SK-N-SH (cell line): ENCODE data around the gene SIDT2. TPM values are rescaled to one million over a fixed set of nuclear protein-coding genes. Genes with fewer than 3 reads are reported as not detected.

ENCODE experiments used
- CTCF ChIA-PET: fragments of 300-600, 350-600 bp; formaldehyde crosslinking; extraction: SDS; loops from one replicate; lab custom pipeline; 2021; lab: Yijun Ruan, JAX
- POLR2A ChIA-PET: fragments of 350-600 bp; sonication (Branson Sonifier 250); formaldehyde crosslinking; extraction: SDS; loops from one replicate; lab custom pipeline; 2020; ENCODE audit warnings: antibody characterized with exemption, inconsistent platforms; lab: Yijun Ruan, JAX
- DNase-seq: peaks from one replicate; pipeline ENCODE4 v3.0.0; 2012
- H2AFZ ChIP-seq: fragments of 200-600 bp; sonication (generic); 2 replicates; pipeline ENCODE4 v1.8.1; 2016; ENCODE audit warnings: antibody characterized with exemption, mild to moderate bottlenecking, low read depth
- H3F3A ChIP-seq: fragments of 200-600 bp; sonication (generic); replicated peaks from 2 replicates; pipeline ENCODE3; 2016; ENCODE audit warnings: antibody characterized with exemption, mild to moderate bottlenecking; ENCODE audit not compliant: insufficient read depth
- H3K27ac ChIP-seq, 2 experiments: fragments of 200-500 bp in 1 of 2; fragments of 200-600 bp in 1 of 2; sonication (Bioruptor generic) in 1 of 2; sonication (generic), shearing (Covaris generic) in 1 of 2; 2 replicates each; pipeline versions ENCODE4 v1.5.1 to v1.6.1; 2014 to 2016; ENCODE audit warnings: low read depth in 2 of 2, inconsistent platforms in 1 of 2, low read length in 1 of 2, mild to moderate bottlenecking in 1 of 2, mixed read lengths in 1 of 2
- H3K27me3 ChIP-seq: fragments of 200-600 bp; sonication (generic), shearing (Covaris generic); 2 replicates; pipeline ENCODE4 v1.6.1; 2016; ENCODE audit warnings: mixed run types; ENCODE audit not compliant: insufficient read depth
- H3K36me3 ChIP-seq, 2 experiments: fragments of 200-500 bp in 1 of 2; fragments of 200-600 bp in 1 of 2; sonication (Bioruptor generic) in 1 of 2; sonication (generic) in 1 of 2; replicated peaks in 1 of 2; 2 replicates each; pipeline versions ENCODE3 to v1.5.1; 2014 to 2016; ENCODE audit warnings: low read length in 1 of 2, mild to moderate bottlenecking in 1 of 2; ENCODE audit not compliant: insufficient read depth in 2 of 2, control insufficient read depth in 1 of 2
- H3K4me1 ChIP-seq, 2 experiments: fragments of 200-500 bp in 1 of 2; fragments of 200-600 bp in 1 of 2; sonication (Bioruptor generic) in 1 of 2; sonication (generic), shearing (Covaris generic) in 1 of 2; 2 replicates each; pipeline versions ENCODE4 v1.5.1 to v1.6.1; 2014 to 2016; ENCODE audit warnings: low read depth in 1 of 2, low read length in 1 of 2, mixed run types in 1 of 2; ENCODE audit not compliant: insufficient read depth in 2 of 2, control insufficient read depth in 1 of 2
- H3K4me2 ChIP-seq: fragments of 200-600 bp; sonication (generic), shearing (Covaris generic); 2 replicates; pipeline ENCODE4 v1.6.1; 2017; ENCODE audit warnings: mixed run types
- H3K4me3 ChIP-seq, 2 experiments: fragments of 200-500 bp in 1 of 2; fragments of 200-600 bp in 1 of 2; sonication (Bioruptor generic) in 1 of 2; sonication (generic), shearing (Covaris generic) in 1 of 2; 2 replicates each; pipeline versions ENCODE4 v1.5.1 to v1.8.1; 2014 to 2016; ENCODE audit warnings: low read depth in 2 of 2, inconsistent platforms in 1 of 2, low read length in 1 of 2, mild to moderate bottlenecking in 1 of 2, mixed read lengths in 1 of 2, moderate library complexity in 1 of 2
- H3K79me2 ChIP-seq: fragments of 200-600 bp; sonication (generic); 2 replicates; pipeline ENCODE4 v1.8.1; 2017; ENCODE audit warnings: mild to moderate bottlenecking; ENCODE audit not compliant: insufficient read depth
- H3K9ac ChIP-seq: fragments of 200-600 bp; sonication (generic); 2 replicates; pipeline ENCODE4 v1.6.1; 2017; ENCODE audit warnings: mixed run types
- H3K9me2 ChIP-seq: fragments of 200-600 bp; sonication (generic); 2 replicates; pipeline ENCODE4 v1.6.1; 2017; ENCODE audit warnings: mixed run types
- H3K9me3 ChIP-seq: fragments of 200-600 bp; sonication (generic); 2 replicates; pipeline ENCODE4 v1.6.1; 2017; ENCODE audit warnings: mixed run types, mild to moderate bottlenecking, moderate library complexity
- H4K20me1 ChIP-seq: fragments of 200-600 bp; sonication (generic); 2 replicates; pipeline ENCODE4 v1.6.1; 2017; ENCODE audit warnings: mild to moderate bottlenecking, mixed run types; ENCODE audit not compliant: insufficient read depth
- CTCF ChIP-seq: fragments of 200-600 bp; sonication (generic); IDR thresholded peaks from 2 replicates; pipeline ENCODE4 v1.6.1; 2017; ENCODE audit warnings: antibody characterized with exemption, mild to moderate bottlenecking, moderate library complexity
- ELF1 ChIP-seq: IDR thresholded peaks from 2 replicates; pipeline ENCODE4 v1.4.0; 2012
- EP300 ChIP-seq, 2 experiments: IDR thresholded peaks; 2 replicates each; pipeline versions ENCODE4 v1.4.0 to v1.6.1; 2012; ENCODE audit warnings: borderline replicate concordance in 1 of 2, low read depth in 1 of 2, low read length in 1 of 2
- FOXM1 ChIP-seq: IDR thresholded peaks from 2 replicates; pipeline ENCODE4 v1.4.0; 2012; ENCODE audit warnings: low read depth, mild to moderate bottlenecking
- GABPA ChIP-seq: IDR thresholded peaks from 2 replicates; pipeline ENCODE4 v1.4.0; 2012; ENCODE audit warnings: low read depth, mild to moderate bottlenecking
- JUND ChIP-seq: IDR thresholded peaks from 2 replicates; pipeline ENCODE4 v1.4.0; 2012
- MEF2A ChIP-seq: IDR thresholded peaks from 2 replicates; pipeline ENCODE4 v1.4.0; 2012; ENCODE audit warnings: low read depth, borderline replicate concordance
- PBX3 ChIP-seq: IDR thresholded peaks from 2 replicates; pipeline ENCODE4; 2012
- POLR2AphosphoS5 ChIP-seq: IDR thresholded peaks from 2 replicates; pipeline ENCODE4 v1.6.1; 2012; ENCODE audit warnings: low read depth, low read length
- RAD21 ChIP-seq: IDR thresholded peaks from 2 replicates; pipeline ENCODE4 v1.6.1; 2012; ENCODE audit warnings: mild to moderate bottlenecking, low read length
- RCOR1 ChIP-seq: fragments of 150-350 bp; IDR thresholded peaks from 2 replicates; pipeline ENCODE4 v1.6.1; 2017; ENCODE audit warnings: antibody characterized with exemption, low read length
- RXRA ChIP-seq: IDR thresholded peaks from 2 replicates; pipeline ENCODE4 v1.4.0; 2012; ENCODE audit warnings: low read depth, mild to moderate bottlenecking, borderline replicate concordance
- SIN3A ChIP-seq: IDR thresholded peaks from 2 replicates; pipeline ENCODE4 v1.6.1; 2012; ENCODE audit warnings: low read depth, mild to moderate bottlenecking, low read length, moderate library complexity, borderline replicate concordance
- SMC3 ChIP-seq: IDR thresholded peaks from 2 replicates; pipeline ENCODE4 v1.6.1; 2012; ENCODE audit warnings: low read depth, low read length, improper control_type of control experiment
- TAF1 ChIP-seq: IDR thresholded peaks from 2 replicates; pipeline ENCODE4 v1.6.1; 2012; ENCODE audit warnings: low read depth, mild to moderate bottlenecking, low read length, moderate library complexity, borderline replicate concordance
- TCF12 ChIP-seq: IDR thresholded peaks from 2 replicates; pipeline ENCODE4 v1.4.0; 2012
- TEAD4 ChIP-seq: IDR thresholded peaks from 2 replicates; pipeline ENCODE4 v1.4.0; 2012; ENCODE audit warnings: mild to moderate bottlenecking, borderline replicate concordance; ENCODE audit not compliant: insufficient read depth
- USF1 ChIP-seq: IDR thresholded peaks from 2 replicates; pipeline ENCODE4 v1.4.0; 2012; ENCODE audit warnings: low read depth, borderline replicate concordance
- YY1 ChIP-seq: IDR thresholded peaks from 2 replicates; pipeline ENCODE4 v1.4.0; 2012; ENCODE audit warnings: low read depth, mild to moderate bottlenecking
- WGBS: methylation state at CpG from one replicate; pipeline ENCODE4 v1.1.6; 2017; ENCODE audit warnings: low lambda C conversion rate; 5-methylcytosine and 5-hydroxymethylcytosine counted together
- polyA plus RNA-seq, 3 experiments: library from polyadenylated mRNA; depleted of rRNA; stranded (reverse); fragments of >200 nt; gene quantifications; 2 replicates each; pipeline ENCODE4 v1.2.3, GENCODE V29; 2012

Gene SIDT2
- polyA plus RNA-seq, 1 of the 3 experiments (the other 2 are of a cell fraction), result 17.5 TPM

GRCh38 chr11:117203069-117203407 lies 24.5 kb downstream of the SIDT2 start:
- WGBS, result 92% methylated on average over 2 of the region's 10 CpGs
- H3K4me2 ChIP-seq, result peak overlapping the region; percentile 77; the same call in 1 of the 2 replicates
- peaks cover 59% of the 10 kb centered on the region for H3K79me2 ChIP-seq
- no peaks in the 10 kb centered on the region for H3K27me3 ChIP-seq
- H3K27ac ChIP-seq, result no peak overlapping the region
- H3K9me3 ChIP-seq, result no peaks in the 10 kb centered on the region
- H3K36me3 ChIP-seq, result peaks cover 0 to 23% of the 10 kb centered on the region in 2 experiments
- no peak overlapping the region for H3K9ac ChIP-seq
- no peak overlapping the region for H3K4me3 ChIP-seq
- DNase-seq, result no peak
- H3K4me1 ChIP-seq, result peaks cover 8 to 13% of the 10 kb centered on the region in 2 experiments; a peak in 3 of 4 replicates
- peaks cover 26% of the 10 kb centered on the region; the same call in 1 of the 2 replicates for H4K20me1 ChIP-seq
- no peaks in the 10 kb centered on the region for H3K9me2 ChIP-seq
- POLR2A ChIA-PET, result interaction anchor here (1.0 kb wide), 2 partner anchors 12 to 28 kb away, joined by 3 read pairs; partner anchors contain the start of gene PCSK7
- CTCF ChIA-PET, result interaction anchor here (0.8 kb wide), 1 partner anchor 13 kb away, joined by 3 read pairs; no protein-coding TSS in a partner anchor
- H3F3A ChIP-seq, result peaks cover 23% of the 10 kb centered on the region
- no peak for TF ChIP-seq POLR2AphosphoS5
- no peak for TF ChIP-seq JUND
- no peak for TF ChIP-seq SMC3
- TF ChIP-seq RCOR1, result no peak
- no peak for TF ChIP-seq TCF12
- TF ChIP-seq YY1, result no peak
- no peak for TF ChIP-seq MEF2A
- TF ChIP-seq, all 33 proteins: peak for 0
- H2AFZ ChIP-seq, result no peak overlapping the region

GRCh38 chr11:117204283-117205080 lies 25.9 kb downstream of the SIDT2 start:
- DNase-seq, result no peak
- Histone ChIP-seq H2AFZ (no peak overlapping the region), H3K4me2 (no peak overlapping the region), H3K27me3 (no peaks in the 10 kb centered on the region), H3F3A (peaks cover 19% of the 10 kb centered on the region), H3K79me2 (peaks cover 45% of the 10 kb centered on the region), H3K9me3 (no peaks in the 10 kb centered on the region), H3K27ac (no peak overlapping the region), H3K9ac (no peak overlapping the region), H3K36me3 (peaks cover 0 to 23% of the 10 kb centered on the region in 2 experiments), H3K4me1 (peaks cover 0 to 7% of the 10 kb centered on the region in 2 experiments; a peak in 2 of 4 replicates), H3K9me2 (no peaks in the 10 kb centered on the region), H3K4me3 (no peak overlapping the region), H4K20me1 (peaks cover 26% of the 10 kb centered on the region; the same call in 1 of the 2 replicates)
- TF ChIP-seq GABPA (no peak), EP300 (IDR thresholded peaks at IDR 0.05; ENCODE audit: borderline replicate concordance in 1 of 2, low read depth in 1 of 2, low read length in 1 of 2) (no peak), YY1 (no peak), FOXM1 (no peak), RXRA (no peak), USF1 (no peak), TEAD4 (no peak), RAD21 (no peak), ELF1 (no peak), CTCF (no peak), SIN3A (no peak), TAF1 (no peak), PBX3 (no peak)
- 92% methylated on average over 9 of the region's 17 CpGs for WGBS
- ChIA-PET CTCF (interaction anchor here (2.0 kb wide), 1 partner anchor 22 kb away, joined by 8 read pairs; no protein-coding TSS in a partner anchor), POLR2A (interaction anchor here (0.6 kb wide), 1 partner anchor 66 kb away, joined by 3 read pairs; no protein-coding TSS in a partner anchor)
